Vagina (tissue), 2 donors: ENCODE data around the gene TRMT2A. TPM values are rescaled to one million over a fixed set of nuclear protein-coding genes. Genes with fewer than 3 reads are reported as not detected.

Source experiments
- DNase-seq, 2 donors: peaks; one replicate each; pipeline ENCODE4 v3.0.0-alpha.2; 2017; ENCODE audit errors: extremely low spot score in 2 of 2
- H3K27ac ChIP-seq: fragments of 200-600 bp; sonication (generic); one replicate; pipeline ENCODE4 v1.5.1; 2019
- H3K27me3 ChIP-seq: fragments of 200-600 bp; sonication (generic); one replicate; pipeline ENCODE4 v1.5.1; 2019
- H3K36me3 ChIP-seq, 2 donors: fragments of 200-600 bp; sonication (generic); one replicate each; pipeline ENCODE4 v1.5.1; 2017 to 2019
- H3K4me1 ChIP-seq: fragments of 200-600 bp; sonication (generic); one replicate; pipeline ENCODE4 v1.5.1; 2019
- H3K4me3 ChIP-seq, 2 donors: fragments of 200-600 bp; sonication (generic); 1 replicate in 1 of 2; 2 replicates in 1 of 2; pipeline ENCODE4 v1.5.1; 2016 to 2019
- H3K9me3 ChIP-seq: fragments of 200-600 bp; sonication (generic); one replicate; pipeline ENCODE4 v1.5.1; 2019
- CTCF ChIP-seq, 3 experiments: fragments of 450-650 bp in 2 of 3; fragments of 200-600 bp in 1 of 3; sonication (generic) in 1 of 3; IDR thresholded peaks; one replicate each; pipeline ENCODE4 v1.5.1; 2017 to 2019; ENCODE audit warnings: antibody characterized with exemption in 3 of 3, mild to moderate bottlenecking in 2 of 3, moderate library complexity in 2 of 3
- POLR2A ChIP-seq, 2 donors: fragments of 450-650 bp; IDR thresholded peaks; one replicate each; pipeline ENCODE4 v1.6.1; 2017; ENCODE audit warnings: antibody characterized with exemption in 2 of 2, mild to moderate bottlenecking in 2 of 2, moderate library complexity in 2 of 2
- POLR2AphosphoS5 ChIP-seq, 2 donors: sonication (generic); formaldehyde crosslinking; IDR thresholded peaks; one replicate each; pipeline ENCODE4 v1.9.0; 2017; ENCODE audit warnings: antibody characterized with exemption in 2 of 2, mild to moderate bottlenecking in 2 of 2, low read depth in 1 of 2; ENCODE audit not compliant: insufficient read depth in 1 of 2
- intact Hi-C: fragments of 100-400 bp; cut with DNase I; formaldehyde crosslinking; loops from one replicate; pipeline ENCODE4 v1.15.1; 2023
- total RNA-seq: library from RNA; depleted of rRNA; stranded (reverse); fragments of >200 nt; gene quantifications from one replicate; pipeline ENCODE4 v1.2.3, GENCODE V29; 2016

The TRMT2A gene
- total RNA-seq, 1 donor from 2014 or later: 66.5 TPM

GRCh38 chr22:20083891-20084546, 33.0 kb downstream of the TRMT2A start:
- intact Hi-C loops: no loop called here
- TF ChIP-seq POLR2AphosphoS5 (IDR thresholded peaks at IDR 0.05; ENCODE audit: insufficient read depth in 1 of 2, low read depth in 1 of 2) (no peak), POLR2A (IDR thresholded peaks at IDR 0.05) (no peak), CTCF (IDR thresholded peaks at IDR 0.05) (no peak)
- peaks cover 0 to 34% of the 10 kb centered on the region in 2 donors for H3K36me3 ChIP-seq
- no peak for DNase-seq
- peaks cover 52% of the 10 kb centered on the region for H3K4me1 ChIP-seq
- no peak overlapping the region for H3K27ac ChIP-seq
- no peak overlapping the region for H3K4me3 ChIP-seq
- no peaks in the 10 kb centered on the region for H3K9me3 ChIP-seq
- no peaks in the 10 kb centered on the region for H3K27me3 ChIP-seq

GRCh38 chr22:20083157-20083890, 33.7 kb downstream of the TRMT2A start:
- TF ChIP-seq CTCF (IDR thresholded peaks at IDR 0.05): no peak
- no peak for TF ChIP-seq POLR2AphosphoS5 (IDR thresholded peaks at IDR 0.05; ENCODE audit: insufficient read depth in 1 of 2, low read depth in 1 of 2)
- TF ChIP-seq POLR2A (IDR thresholded peaks at IDR 0.05): no peak
- H3K4me3 ChIP-seq: no peak overlapping the region
- H3K36me3 ChIP-seq: peaks cover 0 to 27% of the 10 kb centered on the region in 2 donors
- H3K4me1 ChIP-seq: peaks cover 56% of the 10 kb centered on the region
- no peaks in the 10 kb centered on the region for H3K27me3 ChIP-seq
- H3K27ac ChIP-seq: no peak overlapping the region
- intact Hi-C loops: no loop called here
- DNase-seq: no peak
- H3K9me3 ChIP-seq: no peaks in the 10 kb centered on the region

- Histone ChIP-seq H3K4me3 (peak overlapping the region; percentile 76 to 79), H3K4me1 (peaks cover 56% of the 10 kb centered on the region), H3K27me3 (no peaks in the 10 kb centered on the region), H3K9me3 (no peaks in the 10 kb centered on the region), H3K36me3 (peaks cover 0 to 4% of the 10 kb centered on the region in 2 donors), H3K27ac (peak overlapping the region; percentile 68)
- intact Hi-C loops: loop anchor here (2.0 kb wide), 1 partner anchor 50 kb away; the partner anchor contains the start of gene ZDHHC8
- DNase-seq: no peak
- no peak for TF ChIP-seq POLR2AphosphoS5 (IDR thresholded peaks at IDR 0.05; ENCODE audit: insufficient read depth in 1 of 2, low read depth in 1 of 2)
- no peak for TF ChIP-seq POLR2A (IDR thresholded peaks at IDR 0.05)
- TF ChIP-seq CTCF (IDR thresholded peaks at IDR 0.05): no peak
These were observed 36.0 kb downstream of the TRMT2A start for GRCh38 chr22:20080776-20081654.

GRCh38 chr22:20080445-20080775, 36.6 kb downstream of the TRMT2A start:
- intact Hi-C loops: loop anchor here (2.0 kb wide), 1 partner anchor 50 kb away; the partner anchor contains the start of gene ZDHHC8
- no peaks in the 10 kb centered on the region for H3K27me3 ChIP-seq
- H3K27ac ChIP-seq: peak overlapping the region; percentile 68
- H3K4me1 ChIP-seq: peaks cover 56% of the 10 kb centered on the region
- H3K9me3 ChIP-seq: no peaks in the 10 kb centered on the region
- peak overlapping the region; percentile 76 to 79 for H3K4me3 ChIP-seq
- H3K36me3 ChIP-seq: no peaks in the 10 kb centered on the region
- TF ChIP-seq POLR2A (IDR thresholded peaks at IDR 0.05) (no peak), POLR2AphosphoS5 (IDR thresholded peaks at IDR 0.05; ENCODE audit: insufficient read depth in 1 of 2, low read depth in 1 of 2) (no peak), CTCF (IDR thresholded peaks at IDR 0.05) (no peak)
- no peak for DNase-seq
